Ovary (tissue), 3 donors: ENCODE data around the gene RAB6A.

Experiments used
- POLR2A ChIP-seq: fragments of 450-650 bp; IDR thresholded peaks from one replicate; pipeline ENCODE4 v1.6.1; 2017; ENCODE audit warnings: antibody characterized with exemption, mild to moderate bottlenecking, moderate library complexity
- TF ChIP-seq, protein P1 (sequence below), 3 donors: fragments of 450-650 bp in 2 of 3; fragments of 200-600 bp in 1 of 3; IDR thresholded peaks; one replicate each; pipeline versions ENCODE4 v1.5.1 to v1.8.0; 2016 to 2022; ENCODE audit warnings: antibody characterized with exemption in 3 of 3, mild to moderate bottlenecking in 1 of 3
- donor health status: DM: no; HTN: no; CAD: no.

- TF ChIP-seq, protein P1, sequence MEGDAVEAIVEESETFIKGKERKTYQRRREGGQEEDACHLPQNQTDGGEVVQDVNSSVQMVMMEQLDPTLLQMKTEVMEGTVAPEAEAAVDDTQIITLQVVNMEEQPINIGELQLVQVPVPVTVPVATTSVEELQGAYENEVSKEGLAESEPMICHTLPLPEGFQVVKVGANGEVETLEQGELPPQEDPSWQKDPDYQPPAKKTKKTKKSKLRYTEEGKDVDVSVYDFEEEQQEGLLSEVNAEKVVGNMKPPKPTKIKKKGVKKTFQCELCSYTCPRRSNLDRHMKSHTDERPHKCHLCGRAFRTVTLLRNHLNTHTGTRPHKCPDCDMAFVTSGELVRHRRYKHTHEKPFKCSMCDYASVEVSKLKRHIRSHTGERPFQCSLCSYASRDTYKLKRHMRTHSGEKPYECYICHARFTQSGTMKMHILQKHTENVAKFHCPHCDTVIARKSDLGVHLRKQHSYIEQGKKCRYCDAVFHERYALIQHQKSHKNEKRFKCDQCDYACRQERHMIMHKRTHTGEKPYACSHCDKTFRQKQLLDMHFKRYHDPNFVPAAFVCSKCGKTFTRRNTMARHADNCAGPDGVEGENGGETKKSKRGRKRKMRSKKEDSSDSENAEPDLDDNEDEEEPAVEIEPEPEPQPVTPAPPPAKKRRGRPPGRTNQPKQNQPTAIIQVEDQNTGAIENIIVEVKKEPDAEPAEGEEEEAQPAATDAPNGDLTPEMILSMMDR (IDR thresholded peaks at IDR 0.05): no peak
- no peak for TF ChIP-seq POLR2A
Observed at GRCh38 chr11:73808052-73808451, 47.2 kb upstream of the RAB6A start.
